OCI-LY7 (cell line): ENCODE results near the gene SPACA1. TPM values are rescaled to one million over a fixed set of nuclear protein-coding genes. Genes with fewer than 3 reads are reported as not detected.
A peak's percentile ranks its signal among the peaks of the same experiment; 100 is the strongest.

ENCODE experiments used
- BruUV-seq: library from RNA; stranded (reverse); fragments of 400-500 nt; replicated peaks from 2 replicates; lab custom pipeline; 2021; lab: Mats Ljungman, UMichigan
- CTCF ChIA-PET: fragments of 300-600 bp; sonication (Branson Sonifier 250); formaldehyde crosslinking; loops from one replicate; lab custom pipeline; 2022; ENCODE audit warnings: antibody characterized with exemption; ENCODE audit not compliant: unreplicated experiment; lab: Charles Lee
- POLR2A ChIA-PET: fragments of 300-600 bp; sonication (Branson Sonifier 250); formaldehyde crosslinking; loops from one replicate; lab custom pipeline; 2022; ENCODE audit warnings: antibody characterized with exemption; lab: Charles Lee
- DNase-seq: peaks from one replicate; pipeline ENCODE4 v3.0.0-alpha.2; 2015; ENCODE audit warnings: low spot score
- H2AFZ ChIP-seq: fragments of 200-600 bp; sonication (generic), shearing (Covaris generic); 2 replicates; pipeline ENCODE4 v1.6.1; 2014; ENCODE audit warnings: mild to moderate bottlenecking, antibody characterized with exemption, low read length, moderate library complexity
- H3K27ac ChIP-seq: fragments of 200-600 bp; sonication (generic); 2 replicates; pipeline ENCODE4 v1.5.1; 2014; ENCODE audit warnings: mixed run types, low read depth, mild to moderate bottlenecking, moderate library complexity, low read length, inconsistent platforms; ENCODE audit not compliant: poor library complexity, severe bottlenecking
- H3K36me3 ChIP-seq: fragments of 200-600 bp; sonication (generic); 2 replicates; pipeline ENCODE4 v1.6.1; 2014; ENCODE audit warnings: mild to moderate bottlenecking, antibody characterized with exemption, low read length, moderate library complexity, mixed read lengths; ENCODE audit not compliant: insufficient read depth
- H3K4me1 ChIP-seq: fragments of 200-600 bp; sonication (generic); 2 replicates; pipeline ENCODE4 v1.5.1; 2014; ENCODE audit warnings: mild to moderate bottlenecking, low read length; ENCODE audit not compliant: insufficient read depth, poor library complexity, severe bottlenecking
- H3K4me2 ChIP-seq: fragments of 200-600 bp; sonication (generic); 2 replicates; pipeline ENCODE4 v1.6.1; 2014; ENCODE audit warnings: mild to moderate bottlenecking, low read length
- H3K4me3 ChIP-seq: fragments of 200-600 bp; sonication (generic); 2 replicates; pipeline ENCODE4 v1.5.1; 2014; ENCODE audit warnings: mild to moderate bottlenecking, low read depth, low read length; ENCODE audit not compliant: poor library complexity, severe bottlenecking
- H3K79me2 ChIP-seq: fragments of 200-600 bp; sonication (generic); 2 replicates; pipeline ENCODE4 v1.6.1; 2016; ENCODE audit warnings: low read depth, mild to moderate bottlenecking, low read length, moderate library complexity, mixed read lengths; ENCODE audit not compliant: insufficient read depth
- H3K9me2 ChIP-seq: fragments of 200-600 bp; sonication (generic); 2 replicates; pipeline ENCODE4 v1.6.1; 2016; ENCODE audit warnings: mild to moderate bottlenecking, low read length, mixed read lengths; ENCODE audit not compliant: insufficient read depth
- H3K9me3 ChIP-seq: fragments of 200-600 bp; sonication (generic); 2 replicates; pipeline ENCODE4 v1.6.1; 2014; ENCODE audit warnings: mild to moderate bottlenecking, mixed run types, low read length, mixed read lengths
- H4K20me1 ChIP-seq: fragments of 200-600 bp; sonication (generic); 2 replicates; pipeline ENCODE4 v1.6.1; 2014; ENCODE audit warnings: mild to moderate bottlenecking, antibody characterized with exemption, low read length, moderate library complexity, mixed read lengths; ENCODE audit not compliant: insufficient read depth
- CTCF ChIP-seq: fragments of 200-600 bp; sonication (generic); conservative IDR thresholded peaks from 2 replicates; pipeline ENCODE4 v1.5.1; 2014; ENCODE audit warnings: mild to moderate bottlenecking, antibody characterized with exemption, low read length, moderate library complexity, mixed read lengths
- EZH2phosphoT487 ChIP-seq: fragments of 200-600 bp; sonication (generic); IDR thresholded peaks from 2 replicates; pipeline ENCODE4 v1.6.1; 2018; ENCODE audit warnings: low read depth, borderline replicate concordance, mild to moderate bottlenecking, mixed run types, antibody characterized with exemption, low read length, moderate library complexity, mixed read lengths
- intact Hi-C: fragments of 100-400 bp; cut with micrococcal nuclease; formaldehyde crosslinking; loops from one replicate; pipeline ENCODE4 v1.10.0; 2022; ENCODE audit not compliant: unreplicated experiment
- total RNA-seq, 2 experiments: library from RNA; depleted of rRNA in 1 of 2; stranded (reverse); fragments of >200 nt in 1 of 2; shearing (Covaris generic) in 1 of 2; gene quantifications; 2 replicates each; pipeline ENCODE4 v1.2.3, GENCODE V29; 2014 to 2022

The SPACA1 gene
- total RNA-seq, 2 experiments from 2014 or later = not detected

GRCh38 chr6:88004707-88005106, 42.9 kb upstream of the SPACA1 start:
- intact Hi-C loops = no loop called here
- Histone ChIP-seq H3K79me2 (no peaks in the 10 kb centered on the region), H4K20me1 (no peaks in the 10 kb centered on the region), H3K4me1 (peaks cover 3% of the 10 kb centered on the region), H3K9me2 (no peaks in the 10 kb centered on the region), H3K27ac (no peak overlapping the region), H3K36me3 (no peaks in the 10 kb centered on the region), H2AFZ (peak overlapping the region; percentile 2; the same call in 1 of the 2 replicates), H3K4me2 (no peak overlapping the region), H3K4me3 (no peak overlapping the region), H3K9me3 (no peaks in the 10 kb centered on the region)
- CTCF ChIA-PET = no interaction called here
- BruUV-seq = no TSS peak
- POLR2A ChIA-PET = interaction anchor here (0.9 to 1.6 kb wide), 5 partner anchors 7 to 107 kb away, joined by 3 to 4 read pairs (median 3); no protein-coding TSS in a partner anchor
- no peak for TF ChIP-seq EZH2phosphoT487
- TF ChIP-seq CTCF = no peak
- DNase-seq = no peak

DNA sequence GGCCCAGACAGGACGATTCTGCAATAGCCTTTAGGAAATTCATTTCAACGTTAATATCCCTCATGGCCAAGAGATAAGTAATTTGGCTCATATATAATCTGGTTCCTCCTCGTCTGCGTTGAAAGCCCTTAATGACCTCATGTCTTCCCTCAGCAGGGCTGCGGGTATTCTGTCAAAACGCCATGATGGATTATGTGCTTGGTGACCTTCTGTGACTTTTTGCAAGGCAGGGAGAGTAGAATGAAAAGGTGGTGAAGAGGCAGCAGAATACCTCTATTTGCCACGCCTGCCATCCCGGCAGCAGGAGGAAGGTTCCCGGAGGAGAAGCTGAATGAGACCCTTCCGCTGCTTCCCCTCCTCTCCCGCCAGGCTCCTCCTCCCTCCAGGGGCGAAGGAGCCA, 41.1 kb upstream of the SPACA1 start:
- ChIA-PET POLR2A (interaction anchor here (0.6 to 1.0 kb wide), 2 partner anchors 16 to 72 kb away, joined by 3 to 4 read pairs; no protein-coding TSS in a partner anchor), CTCF (no interaction called here)
- TF ChIP-seq CTCF = no peak
- TF ChIP-seq EZH2phosphoT487 = no peak
- BruUV-seq = no TSS peak
- H3K4me3 ChIP-seq = no peak overlapping the region
- H2AFZ ChIP-seq = no peak overlapping the region
- no peaks in the 10 kb centered on the region for H4K20me1 ChIP-seq
- H3K79me2 ChIP-seq = no peaks in the 10 kb centered on the region
- H3K4me1 ChIP-seq = peaks cover 3% of the 10 kb centered on the region
- intact Hi-C loops = no loop called here
- no peaks in the 10 kb centered on the region for H3K36me3 ChIP-seq
- no peaks in the 10 kb centered on the region for H3K9me3 ChIP-seq
- no peaks in the 10 kb centered on the region for H3K9me2 ChIP-seq
- DNase-seq = no peak
- no peak overlapping the region for H3K27ac ChIP-seq
- no peak overlapping the region for H3K4me2 ChIP-seq

DNA sequence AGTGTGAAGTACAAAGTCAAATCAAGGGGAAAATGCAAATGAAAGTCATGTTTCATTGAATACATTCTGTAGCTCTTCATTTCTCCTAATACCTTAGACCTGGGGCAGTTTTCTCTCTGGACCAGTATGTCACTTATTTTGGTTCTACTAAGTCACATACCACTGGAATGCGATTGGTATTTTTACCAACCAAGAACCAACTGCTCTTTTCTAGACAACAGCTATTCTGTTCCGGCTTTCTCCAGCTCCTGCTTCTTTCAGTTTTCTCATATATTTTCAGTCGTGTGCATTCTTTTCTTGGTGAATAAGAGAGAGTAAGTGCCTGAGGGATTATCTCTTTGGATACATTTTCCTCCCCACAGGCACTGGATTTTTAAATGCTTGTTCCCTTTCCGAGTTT, 39.2 kb upstream of the SPACA1 start:
- ChIA-PET CTCF (no interaction called here), POLR2A (interaction anchor here (0.6 kb wide), 1 partner anchor 848 kb away, joined by 3 read pairs; no protein-coding TSS in a partner anchor)
- no peak overlapping the region for H3K27ac ChIP-seq
- no peaks in the 10 kb centered on the region for H3K36me3 ChIP-seq
- TF ChIP-seq EZH2phosphoT487 (no peak), CTCF (no peak)
- intact Hi-C loops = no loop called here
- no peaks in the 10 kb centered on the region for H3K9me3 ChIP-seq
- H3K79me2 ChIP-seq = no peaks in the 10 kb centered on the region
- no peak overlapping the region for H3K4me3 ChIP-seq
- peaks cover 18% of the 10 kb centered on the region for H3K4me1 ChIP-seq
- H3K4me2 ChIP-seq = no peak overlapping the region
- DNase-seq = no peak
- H2AFZ ChIP-seq = peak overlapping the region; percentile 15; the same call in 1 of the 2 replicates
- BruUV-seq = no TSS peak
- no peaks in the 10 kb centered on the region for H3K9me2 ChIP-seq
- H4K20me1 ChIP-seq = no peaks in the 10 kb centered on the region
